HG03280 (cell line): ENCODE data around the gene SEC62.

Experiments
- ATAC-seq: cut with Tn5 transposase; IDR thresholded peaks from one replicate; pipeline ENCODE4 v1.9.1; 2021; ENCODE audit warnings: mild to moderate bottlenecking, moderate library complexity; ENCODE audit not compliant: unreplicated experiment

Gene SEC62

GRCh38 chr3:169966428-169966950 lies at the start of gene SEC62:
SEC62 (plus strand) TSS chr3:169966807; CDS start chr3:169966823, 16 bp downstream.
- peak; percentile 92 for ATAC-seq

- ATAC-seq = no peak
Observed at GRCh38 chr3:169923189-169923588, 43.4 kb upstream of the SEC62 start.

- ATAC-seq = no peak
Observed at GRCh38 chr3:169923831-169924230, 42.8 kb upstream of the SEC62 start.

- no peak for ATAC-seq
Observed at GRCh38 chr3:169929830-169930519, 36.6 kb upstream of the SEC62 start.

GRCh38 chr3:169930843-169931242 lies 35.8 kb upstream of the SEC62 start:
- no peak for ATAC-seq

- ATAC-seq = peak; percentile 86
Observed at GRCh38 chr3:169931747-169932520, 34.7 kb upstream of the SEC62 start.

- ATAC-seq = no peak
Observed at GRCh38 chr3:169939320-169939719, 27.3 kb upstream of the SEC62 start.

- no peak for ATAC-seq
Observed at GRCh38 chr3:169939751-169940150, 26.9 kb upstream of the SEC62 start.

- ATAC-seq = peak; percentile 75
Observed at GRCh38 chr3:169940470-169941181, 26.0 kb upstream of the SEC62 start.

- ATAC-seq = peak; percentile 82
Observed at GRCh38 chr3:169945313-169945712, 21.3 kb upstream of the SEC62 start.

- no peak for ATAC-seq
Observed at GRCh38 chr3:169946336-169946735, 20.3 kb upstream of the SEC62 start.

GRCh38 chr3:169948559-169949448 lies 17.8 kb upstream of the SEC62 start:
- no peak for ATAC-seq

GRCh38 chr3:169952045-169952444 lies 14.6 kb upstream of the SEC62 start:
- ATAC-seq = no peak

- ATAC-seq = peak; percentile 5
Observed at GRCh38 chr3:169953462-169954141, 13.0 kb upstream of the SEC62 start.

- ATAC-seq = peak; percentile 79
Observed at GRCh38 chr3:169954142-169954756, 12.4 kb upstream of the SEC62 start.

- no peak for ATAC-seq
Observed at GRCh38 chr3:169955406-169955805, 11.2 kb upstream of the SEC62 start.

- no peak for ATAC-seq
Observed at GRCh38 chr3:169964176-169964575, 2.4 kb upstream of the SEC62 start.

- peak; percentile 32 for ATAC-seq
Observed at GRCh38 chr3:169965562-169966427, 812 bp upstream of the SEC62 start.
